ENCODE results near the gene NXPE3.

The NXPE3 gene

DNA sequence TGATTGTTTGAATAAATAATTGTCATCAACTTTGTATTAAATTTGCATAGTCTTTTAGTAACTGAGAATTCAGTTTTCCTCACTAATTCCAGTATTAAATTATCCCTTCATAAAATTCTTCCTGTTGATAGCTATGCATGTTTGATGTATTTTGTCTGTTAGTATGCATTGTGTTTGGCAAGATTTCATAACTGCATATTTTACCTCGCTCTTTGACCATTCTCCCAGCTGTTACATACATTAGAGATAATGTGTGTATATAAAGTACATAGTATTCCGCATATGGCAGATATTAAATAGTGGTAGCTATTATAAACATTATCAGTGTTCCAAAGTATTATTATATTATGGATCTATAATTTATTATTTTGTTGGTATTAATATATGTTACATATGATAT lies 59.7 kb downstream of the NXPE3 start:
- H3K4me3 ChIP-seq (replicated peaks; ENCODE audit: low read depth, low read length), result no peak overlapping the region
- TF ChIP-seq, protein P1, sequence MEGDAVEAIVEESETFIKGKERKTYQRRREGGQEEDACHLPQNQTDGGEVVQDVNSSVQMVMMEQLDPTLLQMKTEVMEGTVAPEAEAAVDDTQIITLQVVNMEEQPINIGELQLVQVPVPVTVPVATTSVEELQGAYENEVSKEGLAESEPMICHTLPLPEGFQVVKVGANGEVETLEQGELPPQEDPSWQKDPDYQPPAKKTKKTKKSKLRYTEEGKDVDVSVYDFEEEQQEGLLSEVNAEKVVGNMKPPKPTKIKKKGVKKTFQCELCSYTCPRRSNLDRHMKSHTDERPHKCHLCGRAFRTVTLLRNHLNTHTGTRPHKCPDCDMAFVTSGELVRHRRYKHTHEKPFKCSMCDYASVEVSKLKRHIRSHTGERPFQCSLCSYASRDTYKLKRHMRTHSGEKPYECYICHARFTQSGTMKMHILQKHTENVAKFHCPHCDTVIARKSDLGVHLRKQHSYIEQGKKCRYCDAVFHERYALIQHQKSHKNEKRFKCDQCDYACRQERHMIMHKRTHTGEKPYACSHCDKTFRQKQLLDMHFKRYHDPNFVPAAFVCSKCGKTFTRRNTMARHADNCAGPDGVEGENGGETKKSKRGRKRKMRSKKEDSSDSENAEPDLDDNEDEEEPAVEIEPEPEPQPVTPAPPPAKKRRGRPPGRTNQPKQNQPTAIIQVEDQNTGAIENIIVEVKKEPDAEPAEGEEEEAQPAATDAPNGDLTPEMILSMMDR (IDR thresholded peaks at IDR 0.05; ENCODE audit: low read length, missing control alignments), result no peak
- no peak for DNase-seq (ENCODE audit: low read depth)

DNA sequence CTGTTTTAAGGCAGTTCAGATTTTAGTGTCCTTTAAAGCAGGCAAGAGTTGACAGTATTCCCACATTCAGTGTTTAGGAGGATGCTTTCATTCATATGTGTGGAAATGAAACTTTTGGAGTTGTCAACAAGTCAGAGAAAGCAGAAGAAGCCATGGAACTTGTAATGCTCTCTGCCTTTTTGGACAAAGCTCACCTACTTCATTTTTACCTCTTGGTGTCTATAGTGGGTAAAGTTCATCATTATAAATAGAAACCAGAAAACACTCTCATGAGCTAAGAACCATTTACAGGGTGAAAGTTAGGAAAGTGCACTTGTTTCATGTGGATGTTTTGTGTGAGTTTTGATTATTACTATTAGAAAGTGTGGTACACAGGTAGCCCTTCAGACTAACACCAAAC lies 61.1 kb downstream of the NXPE3 start:
- H3K4me3 ChIP-seq (replicated peaks; ENCODE audit: low read depth, low read length), result no peak overlapping the region
- TF ChIP-seq, protein P1 (IDR thresholded peaks at IDR 0.05; ENCODE audit: low read length, missing control alignments), result no peak
- DNase-seq (ENCODE audit: low read depth), result no peak

DNA sequence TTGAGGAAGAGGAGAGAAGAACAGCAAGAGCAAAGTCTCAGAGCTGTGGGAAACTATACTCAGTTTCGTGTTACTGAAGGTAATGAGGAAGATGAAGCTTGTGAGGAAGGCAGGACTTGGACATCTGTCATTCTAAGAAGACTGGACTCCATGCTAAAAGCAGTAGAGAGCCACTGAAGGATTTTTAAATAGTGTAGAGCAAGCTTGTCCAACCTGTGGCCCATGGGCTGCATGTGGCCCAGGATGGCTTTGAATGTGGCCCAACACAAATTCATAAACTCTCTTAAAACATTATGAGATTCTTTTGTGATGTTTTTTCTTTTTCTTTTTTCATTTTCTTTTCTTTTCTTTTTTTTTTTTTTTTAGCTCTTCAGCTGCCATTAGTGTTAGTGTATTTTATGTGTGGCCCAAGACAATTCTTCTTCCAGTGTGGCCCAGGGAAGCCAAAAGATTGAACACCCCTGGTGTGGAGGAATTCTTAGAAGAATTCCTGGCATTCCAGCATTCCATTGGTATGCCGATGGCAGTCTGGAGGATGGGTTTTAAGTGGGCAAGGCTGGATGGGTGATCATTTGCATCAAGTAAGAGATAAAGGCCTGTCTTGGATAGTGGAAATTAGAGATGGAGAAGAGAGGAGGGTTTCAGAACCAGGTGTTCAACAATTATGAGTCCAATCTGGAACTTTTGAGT lies 63.4 kb downstream of the NXPE3 start:
- H3K4me3 ChIP-seq (replicated peaks; ENCODE audit: low read depth, low read length), result no peak overlapping the region
- peak; percentile 47 for DNase-seq (ENCODE audit: low read depth)
- TF ChIP-seq, protein P1 (IDR thresholded peaks at IDR 0.05; ENCODE audit: low read length, missing control alignments), result no peak

DNA sequence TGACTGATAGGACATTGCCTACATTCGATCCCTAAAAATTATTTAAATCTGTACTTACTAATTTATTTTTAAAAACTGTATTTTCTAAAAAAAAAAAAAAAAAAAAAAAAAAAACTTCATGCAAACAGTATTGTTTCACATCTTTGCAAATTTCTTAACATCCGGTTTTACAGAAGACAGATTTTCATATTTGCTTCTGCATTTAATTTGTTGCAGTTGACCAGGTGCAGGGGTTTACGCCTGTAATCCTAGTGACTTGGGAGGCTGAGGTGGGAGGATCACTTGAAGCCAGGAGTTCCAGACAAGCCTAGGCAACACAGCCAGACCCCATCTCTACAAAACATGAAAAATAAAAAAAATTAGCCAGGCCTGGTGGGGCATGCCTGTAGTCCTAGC lies 63.9 kb downstream of the NXPE3 start:
- TF ChIP-seq, protein P1 (IDR thresholded peaks at IDR 0.05; ENCODE audit: low read length, missing control alignments), result no peak
- DNase-seq (ENCODE audit: low read depth), result no peak
- no peak overlapping the region for H3K4me3 ChIP-seq (replicated peaks; ENCODE audit: low read depth, low read length)

DNA sequence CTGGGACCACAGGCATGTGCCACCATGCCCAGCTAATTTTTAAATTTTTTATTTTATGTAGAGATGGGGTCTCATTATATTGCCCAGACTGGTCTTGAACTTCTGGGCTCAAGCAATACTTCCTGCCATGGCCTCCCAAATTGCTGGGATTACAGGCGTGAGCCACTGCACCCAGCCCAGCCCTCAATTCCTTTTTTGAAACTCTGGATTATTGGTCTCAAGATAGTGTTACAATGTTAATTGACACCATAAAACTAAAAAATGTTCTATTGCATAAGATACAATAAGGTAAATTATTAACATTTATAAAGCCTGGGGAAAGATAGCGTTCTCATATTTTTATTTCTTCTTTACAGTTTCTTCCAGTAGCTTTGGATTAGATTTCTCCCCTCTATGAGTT lies 66.4 kb downstream of the NXPE3 start:
- TF ChIP-seq, protein P1 (IDR thresholded peaks at IDR 0.05; ENCODE audit: low read length, missing control alignments), result no peak
- DNase-seq (ENCODE audit: low read depth), result no peak
- H3K4me3 ChIP-seq (replicated peaks; ENCODE audit: low read depth, low read length), result no peak overlapping the region

DNA sequence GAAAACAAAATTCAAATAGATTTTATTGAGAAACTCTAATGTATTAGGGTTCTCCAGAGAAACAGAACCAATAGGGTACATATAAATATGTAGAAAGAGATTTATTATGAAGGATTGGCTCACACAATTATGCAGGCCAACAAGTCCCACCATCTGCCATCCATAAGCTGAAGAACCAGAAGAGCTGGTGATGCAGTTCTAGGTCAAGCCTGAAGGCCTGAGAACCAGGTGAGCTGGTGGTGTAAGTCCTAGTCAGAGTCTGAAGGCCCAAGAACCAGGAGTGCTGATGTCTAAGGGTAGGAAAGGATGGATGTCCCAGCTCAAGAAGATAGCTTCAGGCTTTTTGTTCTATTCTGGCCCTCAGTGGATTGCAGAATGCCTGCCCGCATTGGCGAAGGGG lies 67.7 kb downstream of the NXPE3 start:
- DNase-seq (ENCODE audit: low read depth), result no peak
- H3K4me3 ChIP-seq (replicated peaks; ENCODE audit: low read depth, low read length), result no peak overlapping the region
- TF ChIP-seq, protein P1 (IDR thresholded peaks at IDR 0.05; ENCODE audit: low read length, missing control alignments), result no peak

DNA sequence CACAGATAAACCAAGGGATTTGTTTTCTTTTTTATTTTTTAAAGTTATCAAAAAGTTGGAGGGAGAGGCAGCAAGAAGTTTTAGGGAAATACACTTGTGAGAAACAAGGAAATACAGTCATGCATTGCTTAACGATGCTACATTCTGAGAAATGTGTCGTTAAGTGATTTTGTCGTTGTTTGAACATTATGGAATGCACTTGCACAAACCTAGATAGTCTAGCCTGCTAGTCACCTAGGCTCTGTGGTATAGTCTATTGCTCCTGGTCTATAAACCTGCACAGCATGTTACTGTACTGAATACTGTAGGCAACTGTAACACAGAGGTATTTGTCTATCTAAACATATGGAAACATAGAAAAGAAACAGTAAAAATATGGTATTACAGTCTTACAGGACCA lies 68.3 kb downstream of the NXPE3 start:
- H3K4me3 ChIP-seq (replicated peaks; ENCODE audit: low read depth, low read length), result no peak overlapping the region
- TF ChIP-seq, protein P1 (IDR thresholded peaks at IDR 0.05; ENCODE audit: low read length, missing control alignments), result no peak
- DNase-seq (ENCODE audit: low read depth), result no peak
